Colonic mucosa (tissue), 4 donors: Measurements from ENCODE around the gene SDR39U1. TPM values are rescaled to one million over a fixed set of nuclear protein-coding genes. Genes with fewer than 3 reads are reported as not detected.
"Not testable (repeated sequence)": the region's sequence is repeated elsewhere in the genome, so short reads cannot be mapped to it uniquely, and the experiment has no call there.

Experiments used
- DNase-seq: peaks from one replicate; pipeline ENCODE4 v3.0.0-alpha.2; 2020
- H3K27ac ChIP-seq: fragments of 200-600 bp; one replicate; pipeline ENCODE4 v1.8.0; 2021
- H3K27me3 ChIP-seq: fragments of 200-600 bp; one replicate; pipeline ENCODE4 v1.8.0; 2021
- H3K36me3 ChIP-seq: fragments of 200-600 bp; one replicate; pipeline ENCODE4 v1.8.0; 2021
- H3K4me1 ChIP-seq: fragments of 200-600 bp; one replicate; pipeline ENCODE4 v1.8.0; 2021; ENCODE audit warnings: mild to moderate bottlenecking
- H3K4me3 ChIP-seq: fragments of 200-600 bp; one replicate; pipeline ENCODE4 v1.8.0; 2021
- H3K9ac ChIP-seq, 2 donors: one replicate each; pipeline ENCODE4 v1.7.0; 2013; ENCODE audit warnings: control low read depth in 2 of 2, low read depth in 2 of 2, low read length in 2 of 2
- H3K9me3 ChIP-seq: fragments of 200-600 bp; one replicate; pipeline ENCODE4 v1.8.0; 2021
- CTCF ChIP-seq: fragments of 200-600 bp; IDR thresholded peaks from one replicate; pipeline ENCODE4 v1.8.0; 2022; ENCODE audit warnings: antibody characterized with exemption, mild to moderate bottlenecking
- intact Hi-C: fragments of 100-400 bp; cut with DNase I; formaldehyde crosslinking; loops from one replicate; pipeline ENCODE4 v1.14.1; 2022
- total RNA-seq, 2 donors: library from RNA; stranded (reverse); fragmentation: NEBNext Ultra II Directional in 1 of 2; extraction: Animal tissue kit (Norgen Biotek cat#: 25700) in 1 of 2; gene quantifications; one replicate each; pipeline ENCODE4 v1.2.1, GENCODE V29; 2021
- donor health status: healthy.
- donor health status: DM: no; HTN: no; CAD: no.
- donor health status: DM: no; HTN: no; CAD: no.

SDR39U1 gene
- total RNA-seq, 2 donors from 2014 or later, result 32.5 to 40.9 TPM

- Histone ChIP-seq H3K9me3 (no peaks in the 10 kb centered on the region), H3K27ac (no peak overlapping the region), H3K4me1 (no peaks in the 10 kb centered on the region), H3K27me3 (no peaks in the 10 kb centered on the region), H3K36me3 (no peaks in the 10 kb centered on the region), H3K9ac (no peak overlapping the region), H3K4me3 (no peak overlapping the region)
- DNase-seq, result no peak
- intact Hi-C loops, result no loop called here
- TF ChIP-seq CTCF, result no peak
Observed at GRCh38 chr14:24463017-24463883, 20.7 kb upstream of the SDR39U1 start.

DNA sequence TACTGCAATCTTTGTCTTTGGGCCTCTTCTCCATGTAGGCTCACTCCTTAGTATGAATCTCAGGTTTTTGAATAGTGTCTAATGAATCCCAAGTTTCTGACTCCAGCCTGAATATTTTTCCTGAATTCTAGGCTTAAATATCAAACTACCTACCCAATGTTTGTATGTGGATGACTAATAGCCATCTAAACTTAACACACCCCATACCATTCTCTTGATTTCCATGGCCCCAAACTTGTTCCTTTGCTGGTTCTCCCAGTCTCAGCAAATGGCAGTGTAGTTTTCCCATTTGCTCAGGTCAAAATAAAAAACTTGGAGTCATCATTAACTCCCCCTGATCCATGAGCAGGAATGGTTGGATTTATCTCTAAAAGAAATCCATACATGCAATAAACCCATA, 18.8 kb upstream of the SDR39U1 start:
- DNase-seq, result no peak
- Histone ChIP-seq H3K4me3 (no peak overlapping the region), H3K27ac (no peak overlapping the region), H3K27me3 (no peaks in the 10 kb centered on the region), H3K9me3 (no peaks in the 10 kb centered on the region), H3K9ac (no peak overlapping the region), H3K4me1 (no peaks in the 10 kb centered on the region), H3K36me3 (no peaks in the 10 kb centered on the region)
- intact Hi-C loops, result no loop called here
- TF ChIP-seq CTCF, result no peak

GRCh38 chr14:24459331-24459730, 16.8 kb upstream of the SDR39U1 start:
- no peak for DNase-seq
- TF ChIP-seq CTCF, result no peak
- Histone ChIP-seq H3K4me1 (no peaks in the 10 kb centered on the region), H3K27me3 (no peaks in the 10 kb centered on the region), H3K4me3 (no peak overlapping the region), H3K36me3 (no peaks in the 10 kb centered on the region), H3K27ac (no peak overlapping the region), H3K9ac (no peak overlapping the region), H3K9me3 (no peaks in the 10 kb centered on the region)
- intact Hi-C loops, result no loop called here

- intact Hi-C loops, result no loop called here
- Histone ChIP-seq H3K9ac (no peak overlapping the region), H3K9me3 (no peaks in the 10 kb centered on the region), H3K27me3 (no peaks in the 10 kb centered on the region), H3K4me3 (no peak overlapping the region), H3K27ac (no peak overlapping the region), H3K36me3 (no peaks in the 10 kb centered on the region), H3K4me1 (no peaks in the 10 kb centered on the region)
- no peak for TF ChIP-seq CTCF
- DNase-seq, result no peak
Observed at GRCh38 chr14:24458736-24459135, 16.2 kb upstream of the SDR39U1 start.

GRCh38 chr14:24456980-24457379, 14.4 kb upstream of the SDR39U1 start:
- no peak overlapping the region for H3K9ac ChIP-seq
- no peaks in the 10 kb centered on the region for H3K36me3 ChIP-seq
- no peaks in the 10 kb centered on the region for H3K9me3 ChIP-seq
- no peaks in the 10 kb centered on the region for H3K4me1 ChIP-seq
- H3K4me3 ChIP-seq, result no peak overlapping the region
- no peak for TF ChIP-seq CTCF
- no peak overlapping the region for H3K27ac ChIP-seq
- DNase-seq, result no peak
- intact Hi-C loops, result no loop called here
- H3K27me3 ChIP-seq, result no peaks in the 10 kb centered on the region

GRCh38 chr14:24450828-24451227, 8.3 kb upstream of the SDR39U1 start:
- intact Hi-C loops, H3K36me3 ChIP-seq, H3K27ac ChIP-seq, H3K4me3 ChIP-seq, H3K4me1 ChIP-seq, DNase-seq, H3K27me3 ChIP-seq, H3K9me3 ChIP-seq, H3K9ac ChIP-seq: not testable (repeated sequence)
